WTC11 (cell line): ENCODE data around the gene PLCD1. TPM values are rescaled to one million over a fixed set of nuclear protein-coding genes. Genes with fewer than 3 reads are reported as not detected.

Experiments used
- ATAC-seq: fragments of 200-7000 bp; cut with Tn5 transposase; 2 replicates; pipeline ENCODE4 v1.10.0; 2021; ENCODE audit warnings: mild to moderate bottlenecking, moderate library complexity
- CTCF ChIA-PET: fragments of 300-600 bp; sonication (Branson Sonifier 250); formaldehyde crosslinking; loops from one replicate; lab custom pipeline; 2021; ENCODE audit warnings: antibody characterized with exemption; lab: Charles Lee
- POLR2A ChIA-PET: fragments of 350-600 bp; sonication (Branson Sonifier 250); formaldehyde crosslinking; loops from one replicate; lab custom pipeline; 2021; ENCODE audit warnings: antibody characterized with exemption; lab: Charles Lee
- DNase-seq: peaks from one replicate; pipeline ENCODE4 v3.0.0; 2021; ENCODE audit warnings: low spot score
- H3K27ac Mint-ChIP-seq: 2 replicates; pipeline ENCODE4 v1.8.0; 2021; ENCODE audit warnings: mixed read lengths
- H3K27me3 Mint-ChIP-seq: 2 replicates; pipeline ENCODE4 v1.8.0; 2021; ENCODE audit warnings: low read depth, mild to moderate bottlenecking, moderate library complexity, mixed read lengths
- H3K36me3 Mint-ChIP-seq: 2 replicates; pipeline ENCODE4 v1.8.0; 2021; ENCODE audit warnings: mixed read lengths
- H3K4me1 Mint-ChIP-seq: 2 replicates; pipeline ENCODE4 v1.8.0; 2022; ENCODE audit warnings: mixed read lengths
- H3K4me3 Mint-ChIP-seq: 2 replicates; pipeline ENCODE4 v1.8.0; 2021; ENCODE audit warnings: mild to moderate bottlenecking, moderate library complexity, mixed read lengths
- H3K9me3 Mint-ChIP-seq: 2 replicates; pipeline ENCODE4 v1.8.0; 2021; ENCODE audit warnings: mixed read lengths
- AFF4 ChIP-seq: sonication (generic); formaldehyde crosslinking; IDR thresholded peaks from 2 replicates; pipeline ENCODE4 v1.8.1; 2023; ENCODE audit warnings: mild to moderate bottlenecking, missing genetic modification reagents, borderline replicate concordance
- ARID4B ChIP-seq: sonication (generic); formaldehyde crosslinking; IDR thresholded peaks from 2 replicates; pipeline ENCODE4 v1.8.0; 2023; ENCODE audit warnings: missing genetic modification reagents, mild to moderate bottlenecking, borderline replicate concordance
- ATF1 ChIP-seq: sonication (generic); formaldehyde crosslinking; IDR thresholded peaks from 2 replicates; pipeline ENCODE4 v1.8.1; 2023; ENCODE audit warnings: mild to moderate bottlenecking, moderate library complexity, missing genetic modification reagents
- CREB1 ChIP-seq: sonication (generic); formaldehyde crosslinking; IDR thresholded peaks from 2 replicates; pipeline ENCODE4 v1.8.0; 2023; ENCODE audit warnings: mild to moderate bottlenecking, missing genetic modification reagents
- CREM ChIP-seq: sonication (generic); formaldehyde crosslinking; IDR thresholded peaks from 2 replicates; pipeline ENCODE4 v1.8.1; 2022; ENCODE audit warnings: mild to moderate bottlenecking, missing genetic modification reagents, moderate library complexity
- EMX1 ChIP-seq: fragments of 250-450 bp; sonication (Bioruptor Pico); IDR thresholded peaks from 2 replicates; pipeline ENCODE4 v1.8.0; 2021; ENCODE audit warnings: mild to moderate bottlenecking
- ETV6 ChIP-seq: sonication (generic); formaldehyde crosslinking; IDR thresholded peaks from 2 replicates; pipeline ENCODE4 v1.8.1; 2022; ENCODE audit warnings: mild to moderate bottlenecking, missing genetic modification reagents
- FOXJ3 ChIP-seq: sonication (generic); formaldehyde crosslinking; IDR thresholded peaks from 2 replicates; pipeline ENCODE4 v1.9.0; 2021; ENCODE audit warnings: missing genetic modification reagents, mild to moderate bottlenecking, borderline replicate concordance
- FOXP1 ChIP-seq: sonication (generic); formaldehyde crosslinking; IDR thresholded peaks from 2 replicates; pipeline ENCODE4 v1.8.0; 2022; ENCODE audit warnings: missing genetic modification reagents, mild to moderate bottlenecking, moderate library complexity, borderline replicate concordance
- GTF2I ChIP-seq: fragments of 250-450 bp; sonication (Bioruptor Pico); conservative IDR thresholded peaks from 2 replicates; pipeline ENCODE4 v1.4.0; 2021; ENCODE audit warnings: mild to moderate bottlenecking
- JUN ChIP-seq: sonication (generic); formaldehyde crosslinking; IDR thresholded peaks from 2 replicates; pipeline ENCODE4 v1.8.0; 2023; ENCODE audit warnings: mild to moderate bottlenecking, missing genetic modification reagents
- MYBL2 ChIP-seq: sonication (generic); formaldehyde crosslinking; IDR thresholded peaks from 2 replicates; pipeline ENCODE4 v1.8.1; 2023; ENCODE audit warnings: mild to moderate bottlenecking, moderate library complexity, missing genetic modification reagents
- SMAD4 ChIP-seq: sonication (generic); formaldehyde crosslinking; IDR thresholded peaks from 2 replicates; pipeline ENCODE4 v1.8.0; 2022; ENCODE audit warnings: mild to moderate bottlenecking, missing genetic modification reagents
- SP1 ChIP-seq: sonication (generic); formaldehyde crosslinking; conservative IDR thresholded peaks from 2 replicates; pipeline ENCODE4 v1.8.1; 2022; ENCODE audit warnings: missing genetic modification reagents
- TEAD4 ChIP-seq: sonication (generic); formaldehyde crosslinking; IDR thresholded peaks from 2 replicates; pipeline ENCODE4 v1.8.0; 2022; ENCODE audit warnings: mild to moderate bottlenecking, missing genetic modification reagents
- total RNA-seq: library from RNA; stranded (reverse); gene quantifications from 3 replicates; pipeline ENCODE4 v1.2.3, GENCODE V29; 2021
- TF ChIP-seq, protein P1 (sequence below): fragments of 250-450 bp; sonication (Bioruptor Pico); IDR thresholded peaks from 2 replicates; pipeline ENCODE4 v2.1.2; 2022; ENCODE audit warnings: mild to moderate bottlenecking, moderate library complexity
- TF ChIP-seq, protein P2 (sequence below): fragments of 250-450 bp; sonication (Bioruptor Pico); IDR thresholded peaks from 2 replicates; pipeline ENCODE4 v1.9.0; 2021; ENCODE audit warnings: moderate library complexity, mild to moderate bottlenecking, inconsistent platforms, borderline replicate concordance
- TF ChIP-seq, protein P3 (sequence below): sonication (generic); formaldehyde crosslinking; IDR thresholded peaks from 2 replicates; pipeline ENCODE4 v1.8.1; 2022; ENCODE audit warnings: missing genetic modification reagents, borderline replicate concordance
- TF ChIP-seq, protein P4 (sequence below): sonication (generic); formaldehyde crosslinking; IDR thresholded peaks from 2 replicates; pipeline ENCODE4 v1.8.0; 2023; ENCODE audit warnings: missing genetic modification reagents

The PLCD1 gene
- total RNA-seq, 1 experiment from 2014 or later = 29.9 TPM

DNA sequence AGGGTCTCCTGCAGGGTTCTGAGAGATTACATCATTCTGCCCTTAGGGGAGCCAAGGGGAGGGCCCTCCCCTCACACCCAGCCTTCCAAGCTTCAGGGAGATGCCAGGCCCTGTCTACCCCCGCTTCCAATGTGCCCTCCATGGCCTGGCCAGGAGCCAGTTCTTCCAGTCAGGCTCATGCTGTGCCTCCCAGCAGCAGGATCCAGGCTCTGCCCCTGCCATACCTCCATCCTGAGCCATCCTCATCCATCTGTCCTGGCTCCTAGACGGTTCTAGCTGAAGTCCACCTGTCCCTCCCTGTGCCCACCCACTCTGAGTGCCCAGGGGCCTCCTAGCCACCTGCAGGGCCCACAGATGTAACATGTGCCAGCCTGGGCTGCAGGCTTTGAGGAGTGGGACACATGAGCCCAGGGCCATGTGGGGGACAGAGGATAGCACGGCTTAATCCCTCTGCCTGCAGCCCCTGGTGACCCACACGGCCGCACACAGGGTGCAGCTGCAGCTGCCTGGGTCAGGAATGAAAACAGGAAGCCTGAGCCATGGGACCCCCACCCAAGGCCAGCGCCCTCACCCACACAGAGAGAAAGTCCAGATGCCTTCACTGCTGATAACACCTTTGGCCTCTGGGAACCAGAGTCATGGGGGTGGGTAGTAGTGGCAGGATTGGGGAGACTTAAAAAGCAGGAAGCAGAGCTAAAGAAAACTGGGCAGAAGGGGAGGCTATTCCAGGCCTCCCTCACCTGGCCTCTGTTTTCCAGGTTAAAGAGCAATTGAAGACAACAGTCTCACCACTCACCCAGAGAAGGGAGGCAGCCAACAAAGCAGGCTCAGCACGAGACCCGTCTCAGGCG, 11.8 kb downstream of the PLCD1 start:
- POLR2A ChIA-PET = no interaction called here
- H3K9me3 Mint-ChIP-seq = 0 out of 2 replicates have a peak, but pooled peaks cover 3% of the 10 kb centered on the region
- H3K4me3 Mint-ChIP-seq = no peak overlapping the region

More for the DNA sequence above, 11.8 kb downstream of the PLCD1 start:
- Mint-ChIP-seq H3K27ac (no peak overlapping the region), H3K4me1 (no peaks in the 10 kb centered on the region), H3K36me3 (peaks cover 31% of the 10 kb centered on the region), H3K27me3 (no peaks in the 10 kb centered on the region)
- TF ChIP-seq FOXJ3 (CRISPR knock-in tag) = no peak
- TF ChIP-seq GTF2I (CRISPR knock-in tag) = no peak
- TF ChIP-seq SP1 (CRISPR knock-in tag) = no peak
- TF ChIP-seq ARID4B (CRISPR knock-in tag) = no peak
- no peak for TF ChIP-seq CREM (CRISPR knock-in tag)
- TF ChIP-seq, protein P1, sequence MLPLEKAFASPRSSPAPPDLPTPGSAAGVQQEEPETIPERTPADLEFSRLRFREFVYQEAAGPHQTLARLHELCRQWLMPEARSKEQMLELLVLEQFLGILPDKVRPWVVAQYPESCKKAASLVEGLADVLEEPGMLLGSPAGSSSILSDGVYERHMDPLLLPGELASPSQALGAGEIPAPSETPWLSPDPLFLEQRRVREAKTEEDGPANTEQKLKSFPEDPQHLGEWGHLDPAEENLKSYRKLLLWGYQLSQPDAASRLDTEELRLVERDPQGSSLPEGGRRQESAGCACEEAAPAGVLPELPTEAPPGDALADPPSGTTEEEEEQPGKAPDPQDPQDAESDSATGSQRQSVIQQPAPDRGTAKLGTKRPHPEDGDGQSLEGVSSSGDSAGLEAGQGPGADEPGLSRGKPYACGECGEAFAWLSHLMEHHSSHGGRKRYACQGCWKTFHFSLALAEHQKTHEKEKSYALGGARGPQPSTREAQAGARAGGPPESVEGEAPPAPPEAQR (CRISPR knock-in tag) = no peak
- no peak for TF ChIP-seq JUN (CRISPR knock-in tag)
- TF ChIP-seq SMAD4 (CRISPR knock-in tag) = no peak
- TF ChIP-seq, protein P2, sequence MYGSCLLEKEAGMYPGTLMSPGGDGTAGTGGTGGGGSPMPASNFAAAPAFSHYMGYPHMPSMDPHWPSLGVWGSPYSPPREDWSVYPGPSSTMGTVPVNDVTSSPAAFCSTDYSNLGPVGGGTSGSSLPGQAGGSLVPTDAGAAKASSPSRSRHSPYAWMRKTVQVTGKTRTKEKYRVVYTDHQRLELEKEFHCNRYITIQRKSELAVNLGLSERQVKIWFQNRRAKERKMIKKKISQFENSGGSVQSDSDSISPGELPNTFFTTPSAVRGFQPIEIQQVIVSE (CRISPR knock-in tag) = no peak
- TF ChIP-seq ATF1 (CRISPR knock-in tag) = no peak
- no peak for TF ChIP-seq AFF4 (CRISPR knock-in tag)
- TF ChIP-seq MYBL2 (CRISPR knock-in tag) = no peak
- no peak for TF ChIP-seq ETV6
- TF ChIP-seq, protein P3, sequence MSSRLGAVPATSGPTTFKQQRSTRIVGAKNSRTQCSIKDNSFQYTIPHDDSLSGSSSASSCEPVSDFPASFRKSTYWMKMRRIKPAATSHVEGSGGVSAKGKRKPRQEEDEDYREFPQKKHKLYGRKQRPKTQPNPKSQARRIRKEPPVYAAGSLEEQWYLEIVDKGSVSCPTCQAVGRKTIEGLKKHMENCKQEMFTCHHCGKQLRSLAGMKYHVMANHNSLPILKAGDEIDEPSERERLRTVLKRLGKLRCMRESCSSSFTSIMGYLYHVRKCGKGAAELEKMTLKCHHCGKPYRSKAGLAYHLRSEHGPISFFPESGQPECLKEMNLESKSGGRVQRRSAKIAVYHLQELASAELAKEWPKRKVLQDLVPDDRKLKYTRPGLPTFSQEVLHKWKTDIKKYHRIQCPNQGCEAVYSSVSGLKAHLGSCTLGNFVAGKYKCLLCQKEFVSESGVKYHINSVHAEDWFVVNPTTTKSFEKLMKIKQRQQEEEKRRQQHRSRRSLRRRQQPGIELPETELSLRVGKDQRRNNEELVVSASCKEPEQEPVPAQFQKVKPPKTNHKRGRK (CRISPR knock-in tag) = no peak
- TF ChIP-seq CREB1 (CRISPR knock-in tag) = no peak
- TF ChIP-seq, protein P4, sequence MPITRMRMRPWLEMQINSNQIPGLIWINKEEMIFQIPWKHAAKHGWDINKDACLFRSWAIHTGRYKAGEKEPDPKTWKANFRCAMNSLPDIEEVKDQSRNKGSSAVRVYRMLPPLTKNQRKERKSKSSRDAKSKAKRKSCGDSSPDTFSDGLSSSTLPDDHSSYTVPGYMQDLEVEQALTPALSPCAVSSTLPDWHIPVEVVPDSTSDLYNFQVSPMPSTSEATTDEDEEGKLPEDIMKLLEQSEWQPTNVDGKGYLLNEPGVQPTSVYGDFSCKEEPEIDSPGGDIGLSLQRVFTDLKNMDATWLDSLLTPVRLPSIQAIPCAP (CRISPR knock-in tag) = no peak
- no peak for TF ChIP-seq EMX1 (CRISPR knock-in tag)
- TF ChIP-seq FOXP1 (CRISPR knock-in tag) = no peak
- no peak for TF ChIP-seq TEAD4
- no peak for ATAC-seq
- CTCF ChIA-PET = interaction anchor here (0.8 to 1.1 kb wide), 2 partner anchors 14 to 21 kb away, joined by 3 to 4 read pairs; no protein-coding TSS in a partner anchor
- DNase-seq = no peak
